ENCODE data around the gene ENTREP1.
"Not testable (repeated sequence)": the region's sequence is repeated elsewhere in the genome, so short reads cannot be mapped to it uniquely, and the experiment has no call there.

Gene ENTREP1, protein sequence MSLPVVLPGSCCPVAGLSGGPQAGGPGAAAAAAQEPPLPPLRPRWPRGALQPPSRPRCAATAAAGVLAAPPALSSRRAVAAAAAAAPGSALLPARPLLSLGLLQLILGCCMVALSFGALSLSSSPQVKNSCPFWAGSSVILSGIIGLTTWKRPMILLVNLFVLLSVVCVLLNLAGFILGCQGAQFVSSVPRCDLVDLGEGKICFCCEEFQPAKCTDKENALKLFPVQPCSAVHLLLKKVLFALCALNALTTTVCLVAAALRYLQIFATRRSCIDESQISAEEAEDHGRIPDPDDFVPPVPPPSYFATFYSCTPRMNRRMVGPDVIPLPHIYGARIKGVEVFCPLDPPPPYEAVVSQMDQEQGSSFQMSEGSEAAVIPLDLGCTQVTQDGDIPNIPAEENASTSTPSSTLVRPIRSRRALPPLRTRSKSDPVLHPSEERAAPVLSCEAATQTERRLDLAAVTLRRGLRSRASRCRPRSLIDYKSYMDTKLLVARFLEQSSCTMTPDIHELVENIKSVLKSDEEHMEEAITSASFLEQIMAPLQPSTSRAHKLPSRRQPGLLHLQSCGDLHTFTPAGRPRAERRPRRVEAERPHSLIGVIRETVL

GRCh38 chr9:69324549-69325401 is at the start of gene ENTREP1:
Gene ENTREP1, plus strand, starts transcription at chr9:69325215. Its CDS starts 95 bp downstream, at chr9:69325310.
- no peak for DNase-seq (ENCODE audit: low read depth in 2 of 2)

DNA sequence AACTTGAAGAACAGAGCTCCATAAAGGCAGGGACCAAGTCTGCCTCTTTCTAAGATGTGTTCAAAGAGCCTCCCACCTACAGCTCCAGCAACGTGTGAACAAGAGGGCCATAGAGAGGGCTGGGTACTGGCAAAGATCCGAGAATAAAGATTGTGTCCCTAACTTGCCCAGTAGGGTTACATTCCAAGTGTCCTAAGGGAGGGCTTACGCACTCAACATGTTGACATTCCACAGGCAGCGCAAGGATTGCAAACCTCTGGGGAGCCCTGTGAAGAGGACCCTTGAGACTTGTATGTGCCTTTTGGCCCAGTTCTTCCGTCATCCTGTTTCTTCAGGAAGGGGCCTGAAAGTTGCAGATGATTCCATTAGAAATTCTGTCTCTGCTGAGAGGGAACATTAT is 48.2 kb upstream of the ENTREP1 start:
- DNase-seq (ENCODE audit: low read depth in 2 of 2), result no peak

DNA sequence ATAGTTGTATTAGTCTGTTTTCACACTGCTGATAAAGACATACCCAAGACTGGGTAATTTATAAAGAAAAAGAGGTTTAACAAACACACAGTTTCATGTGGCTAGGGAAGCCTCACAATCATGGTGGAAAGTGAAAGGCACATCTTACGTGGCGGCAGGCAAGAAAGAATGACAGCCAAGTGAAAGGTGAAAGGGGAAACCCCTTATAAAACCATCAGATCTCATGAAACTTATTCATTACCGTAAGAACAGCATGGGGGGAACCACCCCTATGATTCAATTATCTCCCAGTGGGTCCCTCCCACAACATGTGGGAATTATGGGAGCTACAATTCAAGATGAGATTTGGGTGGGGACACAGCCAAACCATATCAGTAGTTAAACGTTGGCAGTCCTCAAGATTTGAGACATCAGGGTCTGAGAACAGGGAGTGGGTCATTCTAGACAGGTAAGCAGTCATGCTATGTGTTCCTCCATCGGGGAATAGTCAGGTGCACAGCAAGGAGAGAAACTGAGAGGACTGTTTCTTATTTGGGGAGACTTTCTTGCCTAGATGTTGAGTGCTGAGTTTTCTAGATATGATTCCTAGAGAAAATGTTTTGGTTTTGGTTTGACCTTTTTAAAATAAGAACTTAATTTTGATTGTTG is 45.8 kb upstream of the ENTREP1 start:
- peak; percentile 3 to 12 for DNase-seq (ENCODE audit: low read depth in 2 of 2)

- DNase-seq (ENCODE audit: low read depth in 2 of 2), result no peak
Measured at GRCh38 chr9:69279733-69280132, 45.3 kb upstream of the ENTREP1 start.

- no peak for DNase-seq (ENCODE audit: low read depth in 2 of 2)
Measured at GRCh38 chr9:69283003-69283402, 42.0 kb upstream of the ENTREP1 start.

- no peak for DNase-seq (ENCODE audit: low read depth in 2 of 2)
Measured at GRCh38 chr9:69292078-69292477, 32.9 kb upstream of the ENTREP1 start.

GRCh38 chr9:69293156-69293555 is 31.9 kb upstream of the ENTREP1 start:
- DNase-seq (ENCODE audit: low read depth in 2 of 2), result no peak

- no peak for DNase-seq (ENCODE audit: low read depth in 2 of 2)
Measured at GRCh38 chr9:69295872-69296552, 29.0 kb upstream of the ENTREP1 start.

GRCh38 chr9:69297300-69297980 is 27.6 kb upstream of the ENTREP1 start:
- no peak for DNase-seq (ENCODE audit: low read depth in 2 of 2)

GRCh38 chr9:69299315-69299714 is 25.7 kb upstream of the ENTREP1 start:
- no peak for DNase-seq (ENCODE audit: low read depth in 2 of 2)

GRCh38 chr9:69299826-69300225 is 25.2 kb upstream of the ENTREP1 start:
- DNase-seq (ENCODE audit: low read depth in 2 of 2), result no peak

DNA sequence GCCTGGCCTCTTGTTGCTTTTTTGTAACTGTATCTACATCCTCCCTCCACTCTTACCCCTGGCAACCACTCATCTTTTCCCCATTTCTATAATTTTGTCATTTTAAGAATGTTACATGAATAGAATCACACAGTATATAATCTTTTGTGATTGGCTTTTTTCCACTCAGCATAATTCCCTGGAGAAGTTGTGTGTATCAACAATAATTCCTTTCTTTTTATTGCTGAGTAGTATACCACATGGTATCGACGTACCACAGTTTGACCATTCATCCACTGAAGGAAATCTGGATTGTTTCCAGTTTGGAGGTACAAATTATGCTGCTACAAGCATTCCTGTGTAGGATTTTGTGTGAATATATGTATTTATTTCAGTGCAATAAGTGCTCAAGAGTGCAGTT is 21.7 kb upstream of the ENTREP1 start:
- no peak for DNase-seq (ENCODE audit: low read depth in 2 of 2)

GRCh38 chr9:69306895-69307445 is 18.0 kb upstream of the ENTREP1 start:
- not testable (repeated sequence) for DNase-seq (ENCODE audit: low read depth in 2 of 2)

DNA sequence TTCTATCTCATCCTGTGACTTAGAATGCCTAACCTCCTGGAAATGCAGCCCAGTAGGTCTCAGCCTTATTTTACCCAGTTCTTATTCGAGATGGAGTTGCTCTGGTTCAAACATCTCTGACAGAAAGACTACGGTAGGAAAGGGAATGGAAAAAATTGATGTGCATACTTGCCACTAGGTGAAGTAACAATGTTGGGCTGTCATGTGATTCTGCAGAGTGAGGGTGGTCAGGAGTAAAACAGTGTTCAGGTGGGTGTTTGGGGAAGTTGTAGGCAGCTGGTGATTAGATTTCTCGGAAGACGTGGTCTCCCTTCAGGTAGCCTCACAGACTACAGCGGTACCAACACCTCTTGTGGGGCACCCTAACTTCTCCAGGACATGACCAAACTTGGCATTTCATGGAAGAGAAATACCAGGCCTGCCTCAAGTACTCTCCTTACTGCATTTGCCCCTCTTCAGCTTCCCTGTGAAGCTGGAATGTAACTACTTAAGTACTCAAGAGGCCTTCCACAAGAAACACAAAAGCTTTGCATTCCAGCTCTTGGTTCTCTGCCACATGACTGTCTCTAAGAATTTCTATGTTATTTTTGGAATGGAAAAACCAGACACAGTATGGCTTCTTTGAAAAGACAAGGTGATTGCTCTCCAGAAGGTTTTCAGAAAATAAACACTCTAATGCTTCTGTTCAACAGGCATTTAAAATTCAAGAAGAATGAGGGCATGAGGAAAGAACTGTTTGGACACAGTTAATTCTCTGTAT is 17.4 kb upstream of the ENTREP1 start:
- no peak for DNase-seq (ENCODE audit: low read depth in 2 of 2)

DNA sequence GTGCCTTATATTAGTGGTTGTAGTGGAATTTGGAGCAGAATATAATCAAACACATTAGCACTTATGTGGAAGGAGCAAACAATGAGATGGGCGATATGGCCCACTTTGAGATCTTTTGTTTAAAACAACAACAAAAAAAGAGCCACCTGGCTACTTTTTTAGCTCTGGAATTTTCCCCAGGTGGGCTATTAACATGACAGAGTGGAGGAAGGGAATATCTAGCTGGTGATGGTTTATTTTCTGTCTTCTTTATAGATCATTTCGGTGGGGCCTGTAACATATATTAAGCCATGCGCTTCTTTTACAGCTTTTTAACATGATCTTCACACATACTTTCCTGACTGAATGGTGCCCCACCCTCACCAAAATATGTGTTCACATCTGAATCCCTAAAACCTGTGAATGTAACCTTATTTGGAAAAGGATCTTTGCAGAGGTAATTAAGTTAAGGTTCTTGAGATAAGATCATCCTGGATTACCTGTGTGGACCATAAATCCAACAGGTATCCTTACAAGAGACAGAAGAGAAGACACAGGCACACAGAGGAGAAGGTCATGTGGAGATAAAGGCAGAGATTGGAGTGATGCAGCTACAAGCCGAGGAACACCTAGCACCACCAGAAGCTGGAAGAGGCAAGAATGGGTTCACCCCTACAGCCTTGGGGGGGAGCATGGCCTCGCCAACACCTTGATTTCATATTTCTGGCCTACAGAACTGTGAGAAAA is 16.6 kb upstream of the ENTREP1 start:
- DNase-seq (ENCODE audit: low read depth in 2 of 2), result no peak

DNA sequence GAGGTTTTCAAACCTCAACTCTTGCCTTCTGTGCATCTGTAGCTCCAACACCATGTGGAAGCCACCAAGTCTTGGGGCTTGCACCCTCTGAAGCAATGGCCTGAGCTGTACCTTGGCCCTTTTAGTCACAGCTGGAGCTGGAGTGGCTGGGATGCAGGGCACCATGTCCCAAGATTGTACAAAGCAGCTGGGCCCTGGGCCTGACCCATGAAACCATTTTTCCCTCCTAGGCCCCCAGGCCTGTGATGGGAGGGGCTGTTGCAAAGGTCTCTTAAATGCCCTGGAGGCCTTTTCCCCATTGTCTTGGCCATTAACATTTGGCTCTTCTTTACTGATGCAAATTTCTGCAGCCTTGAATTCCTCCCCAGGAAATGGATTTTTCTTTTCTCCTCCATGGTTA is 11.8 kb upstream of the ENTREP1 start:
- no peak for DNase-seq (ENCODE audit: low read depth in 2 of 2)

GRCh38 chr9:69314547-69314946 is 10.5 kb upstream of the ENTREP1 start:
- DNase-seq (ENCODE audit: low read depth in 2 of 2), result no peak

DNA sequence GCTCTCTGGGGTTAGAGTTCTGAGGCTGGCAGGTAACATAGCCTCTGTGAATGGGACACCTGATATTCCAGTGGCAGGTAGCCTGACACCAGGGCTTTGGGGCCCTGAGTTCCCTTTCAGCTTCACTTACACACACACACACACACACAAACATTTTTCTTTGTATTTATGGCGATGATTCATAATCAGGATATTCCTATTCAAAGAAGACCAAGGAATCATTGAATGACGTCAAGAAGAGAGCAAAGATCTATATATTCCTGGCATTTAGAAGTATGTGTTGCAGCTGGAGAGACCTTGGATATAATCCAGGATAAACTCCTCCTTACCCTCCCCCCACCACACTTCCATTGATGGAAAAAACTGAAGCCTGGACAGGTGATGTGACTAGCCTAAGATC is 7.9 kb upstream of the ENTREP1 start:
- DNase-seq (ENCODE audit: low read depth in 2 of 2), result no peak

DNA sequence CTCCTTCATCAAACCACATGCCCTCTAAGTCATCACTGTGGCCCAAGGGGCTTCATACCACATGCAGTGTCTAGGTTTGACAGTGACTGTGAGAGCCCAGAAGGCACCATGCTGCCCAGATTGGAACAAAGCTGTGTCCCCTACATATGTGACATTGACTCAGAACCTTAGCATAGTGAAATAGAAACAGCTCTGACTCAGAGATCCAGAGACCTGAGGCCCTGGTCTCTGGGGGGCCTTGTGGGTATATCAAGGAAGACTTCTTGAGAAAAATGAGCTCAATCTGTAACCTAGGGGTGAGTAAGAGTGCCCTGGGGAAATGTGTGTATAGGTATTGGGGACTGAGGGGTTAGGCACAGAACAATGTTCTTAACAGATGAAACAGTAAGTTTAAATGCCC is 7.1 kb upstream of the ENTREP1 start:
- peak; percentile 15 to 28 for DNase-seq (ENCODE audit: low read depth in 2 of 2)
